LNCaP clone FGC (cell line): Measurements from ENCODE around the gene POLR2H.

ENCODE experiments used
- DNase-seq: peaks from one replicate; pipeline ENCODE4 v3.0.0-alpha.2; 2011; ENCODE audit warnings: low read depth
- H3K4me3 ChIP-seq: 2 replicates; pipeline ENCODE4 v1.5.1; 2011; ENCODE audit warnings: mild to moderate bottlenecking, low read depth, low read length, control low read depth
- TF ChIP-seq, protein P1 (sequence below): IDR thresholded peaks from 2 replicates; pipeline ENCODE4 v1.5.1; 2012; ENCODE audit warnings: mild to moderate bottlenecking; ENCODE audit not compliant: control insufficient read depth, insufficient read depth; ENCODE audit errors: extremely low read depth

POLR2H gene

GRCh38 chr3:184372296-184372821 is 10.8 kb downstream of the POLR2H start:
- DNase-seq, result no peak
- no peak overlapping the region for H3K4me3 ChIP-seq
- TF ChIP-seq, protein P1, sequence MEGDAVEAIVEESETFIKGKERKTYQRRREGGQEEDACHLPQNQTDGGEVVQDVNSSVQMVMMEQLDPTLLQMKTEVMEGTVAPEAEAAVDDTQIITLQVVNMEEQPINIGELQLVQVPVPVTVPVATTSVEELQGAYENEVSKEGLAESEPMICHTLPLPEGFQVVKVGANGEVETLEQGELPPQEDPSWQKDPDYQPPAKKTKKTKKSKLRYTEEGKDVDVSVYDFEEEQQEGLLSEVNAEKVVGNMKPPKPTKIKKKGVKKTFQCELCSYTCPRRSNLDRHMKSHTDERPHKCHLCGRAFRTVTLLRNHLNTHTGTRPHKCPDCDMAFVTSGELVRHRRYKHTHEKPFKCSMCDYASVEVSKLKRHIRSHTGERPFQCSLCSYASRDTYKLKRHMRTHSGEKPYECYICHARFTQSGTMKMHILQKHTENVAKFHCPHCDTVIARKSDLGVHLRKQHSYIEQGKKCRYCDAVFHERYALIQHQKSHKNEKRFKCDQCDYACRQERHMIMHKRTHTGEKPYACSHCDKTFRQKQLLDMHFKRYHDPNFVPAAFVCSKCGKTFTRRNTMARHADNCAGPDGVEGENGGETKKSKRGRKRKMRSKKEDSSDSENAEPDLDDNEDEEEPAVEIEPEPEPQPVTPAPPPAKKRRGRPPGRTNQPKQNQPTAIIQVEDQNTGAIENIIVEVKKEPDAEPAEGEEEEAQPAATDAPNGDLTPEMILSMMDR, result no peak

DNA sequence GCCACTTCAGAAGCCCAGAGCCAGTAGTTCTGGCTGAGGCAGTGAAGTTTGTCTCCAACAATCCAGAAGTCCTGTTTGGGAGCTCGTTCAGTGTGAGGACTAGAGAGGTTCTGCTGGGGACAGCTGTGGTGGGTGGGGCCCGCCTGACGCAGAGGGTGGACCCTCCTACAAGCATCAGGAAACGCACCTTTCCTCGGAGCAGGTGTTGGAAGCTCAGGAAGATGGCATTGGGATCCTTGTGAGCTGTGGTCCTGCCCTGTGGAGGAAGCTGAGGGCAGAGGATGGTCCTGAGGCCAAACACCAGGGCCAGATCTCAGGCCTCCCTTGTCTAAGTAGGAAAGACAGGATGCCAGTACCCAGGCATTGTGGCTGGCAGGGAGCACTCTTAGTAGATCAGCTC is 11.4 kb downstream of the POLR2H start:
- no peak for DNase-seq
- no peak overlapping the region for H3K4me3 ChIP-seq
- TF ChIP-seq, protein P1, result no peak

GRCh38 chr3:184373422-184373821 is 11.9 kb downstream of the POLR2H start:
- DNase-seq, result no peak
- no peak overlapping the region for H3K4me3 ChIP-seq
- TF ChIP-seq, protein P1, result no peak

DNA sequence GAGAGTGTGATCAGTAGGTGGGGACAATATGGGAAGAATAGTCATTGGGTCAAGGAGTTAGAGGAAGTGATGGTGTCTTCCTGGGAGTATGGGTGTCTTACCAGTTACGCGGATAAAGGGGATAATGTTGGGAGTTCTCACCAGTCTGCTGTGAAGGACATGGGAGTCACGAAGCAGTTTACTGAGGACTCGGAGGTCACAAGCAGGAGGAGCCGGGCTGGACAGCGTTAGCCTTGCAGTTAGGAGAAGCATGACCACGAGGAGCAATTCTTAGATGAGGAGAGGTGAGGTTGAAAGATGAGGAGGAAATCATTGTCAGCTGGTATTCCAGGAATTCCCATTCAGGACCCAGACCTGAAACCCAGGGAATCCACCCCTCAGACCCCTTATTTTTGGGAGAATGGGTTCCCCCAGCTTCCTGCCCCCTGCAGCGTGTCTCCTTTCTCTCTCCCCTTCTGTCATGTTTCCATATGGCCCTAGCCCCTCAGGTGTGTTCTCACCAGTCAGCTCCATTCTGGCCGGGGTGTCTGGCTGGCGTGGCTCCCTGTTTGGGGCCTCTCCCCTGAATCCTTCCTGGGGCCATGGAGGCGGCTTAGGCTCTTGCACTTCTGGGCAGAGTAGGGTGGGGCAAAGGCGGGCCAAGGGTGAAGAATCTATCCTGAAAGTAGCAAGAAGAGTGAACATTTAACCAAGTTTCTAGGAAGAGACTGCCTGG is 14.4 kb downstream of the POLR2H start:
- H3K4me3 ChIP-seq, result no peak overlapping the region
- no peak for DNase-seq
- TF ChIP-seq, protein P1, result no peak

DNA sequence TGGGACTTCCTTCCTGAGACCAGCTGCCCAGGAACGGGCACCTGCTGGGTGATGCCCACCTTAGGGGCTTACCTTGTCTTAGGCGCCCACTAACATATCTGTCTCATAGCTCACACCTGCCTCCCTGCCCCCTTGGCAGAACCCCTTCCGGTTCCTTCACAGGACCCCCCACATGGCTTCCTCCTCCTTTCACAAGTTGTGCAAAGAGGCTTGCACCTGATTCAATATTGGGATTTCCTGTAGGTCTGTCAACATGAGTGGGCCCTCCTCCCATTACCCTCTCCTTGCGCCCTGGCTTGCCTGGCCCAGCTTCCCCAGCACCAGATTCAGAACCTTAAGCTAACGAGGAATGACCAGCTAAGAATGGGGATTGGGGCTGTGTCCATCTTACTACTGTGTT is 15.9 kb downstream of the POLR2H start:
- no peak overlapping the region for H3K4me3 ChIP-seq
- DNase-seq, result no peak
- TF ChIP-seq, protein P1, result no peak

DNA sequence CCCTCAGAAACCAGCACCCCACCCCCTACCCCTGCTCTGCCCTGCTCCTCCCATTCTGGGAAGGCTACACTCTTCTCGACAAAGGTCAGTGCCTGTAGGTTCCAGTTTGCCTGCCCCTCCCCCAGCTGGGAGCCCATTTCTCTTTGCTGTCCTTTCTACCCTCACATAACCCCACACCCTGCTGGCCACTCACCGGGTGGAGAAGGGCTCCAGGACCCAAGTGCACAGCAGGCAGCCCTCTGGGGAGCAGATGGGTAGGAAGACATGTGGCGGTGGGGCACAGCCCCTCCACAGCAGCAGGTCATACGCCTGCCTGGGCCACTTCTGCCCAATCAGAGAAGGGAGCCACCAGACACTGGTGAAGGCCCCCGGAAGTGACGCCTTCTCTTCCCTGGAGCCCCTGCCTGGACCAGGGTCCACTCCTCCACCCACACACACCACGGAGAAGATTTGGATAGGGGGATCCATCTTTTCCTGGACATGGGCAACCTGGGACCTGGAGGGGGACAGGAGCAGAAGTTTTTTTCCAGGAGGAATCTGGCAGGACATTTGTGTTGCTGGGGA is 16.5 kb downstream of the POLR2H start, which contains the start of gene THPO:
TSS of gene THPO (minus strand) at position 326 of the 564 bp plus-strand sequence. CDS start 1,948 bp downstream, outside the sequence.
- no peak for DNase-seq
- TF ChIP-seq, protein P1, result no peak
- no peak within 1 kb of the TSS for H3K4me3 ChIP-seq
